Activated T-cell treated with anti-CD3 and anti-CD28 coated beads for 24 hours (primary cell): ENCODE data around the gene CYP2F1.
A peak's percentile ranks its signal among the peaks of the same experiment; 100 is the strongest.
"Not testable (repeated sequence)": the region's sequence is repeated elsewhere in the genome, so short reads cannot be mapped to it uniquely, and the experiment has no call there.

Experiments used
- DNase-seq: peaks from one replicate; pipeline ENCODE4 v3.0.0-alpha.2; 2020; ENCODE audit warnings: low read depth

CYP2F1 gene

DNA sequence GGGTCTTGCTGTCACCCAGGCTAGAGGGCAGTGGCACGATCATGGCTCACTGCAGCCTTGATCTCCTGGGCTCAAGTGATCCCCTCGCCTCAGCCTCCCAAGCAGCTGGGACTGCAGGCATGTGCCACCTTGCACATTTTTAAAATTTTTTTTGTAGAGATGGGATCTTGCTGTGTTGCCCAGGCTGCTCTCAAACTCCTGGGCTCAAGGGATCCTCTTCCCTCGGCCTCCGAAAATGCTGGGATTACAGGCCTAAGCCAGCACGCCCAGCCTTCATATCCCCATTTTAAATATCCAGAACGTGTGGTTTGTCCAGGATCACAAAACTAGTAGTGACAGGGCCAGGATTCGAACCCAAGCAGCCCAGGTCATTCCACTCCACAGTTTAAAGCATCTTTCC lies 13.1 kb downstream of the CYP2F1 start:
- DNase-seq, result not testable (repeated sequence)

- peak; percentile 72 for DNase-seq
Observed at GRCh38 chr19:41127801-41128300, 13.6 kb downstream of the CYP2F1 start.

DNA sequence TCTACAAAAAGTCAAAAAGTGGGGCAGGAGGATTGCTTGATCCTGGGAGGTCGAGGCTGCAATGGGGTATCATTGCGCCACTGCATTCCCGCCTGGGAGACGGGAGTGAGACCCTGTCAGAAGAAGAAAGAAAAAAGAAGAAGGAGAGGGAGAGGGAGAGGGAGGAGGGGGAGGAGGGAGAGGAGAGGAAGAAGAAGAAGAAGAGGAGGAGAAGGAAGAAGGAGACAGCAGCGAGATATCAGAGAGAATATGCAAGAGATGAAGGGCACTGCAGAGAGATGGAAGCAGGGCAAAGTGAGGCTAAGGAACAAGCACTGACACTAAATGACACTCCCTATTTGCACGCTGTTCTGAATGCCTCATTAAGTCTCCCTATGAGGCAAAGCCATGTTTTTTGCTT lies 14.5 kb downstream of the CYP2F1 start:
- no peak for DNase-seq

GRCh38 chr19:41131186-41131585 lies 17.0 kb downstream of the CYP2F1 start:
- DNase-seq, result no peak

GRCh38 chr19:41133260-41133659 lies 19.0 kb downstream of the CYP2F1 start:
- no peak for DNase-seq

- no peak for DNase-seq
Observed at GRCh38 chr19:41134616-41135015, 20.4 kb downstream of the CYP2F1 start.

DNA sequence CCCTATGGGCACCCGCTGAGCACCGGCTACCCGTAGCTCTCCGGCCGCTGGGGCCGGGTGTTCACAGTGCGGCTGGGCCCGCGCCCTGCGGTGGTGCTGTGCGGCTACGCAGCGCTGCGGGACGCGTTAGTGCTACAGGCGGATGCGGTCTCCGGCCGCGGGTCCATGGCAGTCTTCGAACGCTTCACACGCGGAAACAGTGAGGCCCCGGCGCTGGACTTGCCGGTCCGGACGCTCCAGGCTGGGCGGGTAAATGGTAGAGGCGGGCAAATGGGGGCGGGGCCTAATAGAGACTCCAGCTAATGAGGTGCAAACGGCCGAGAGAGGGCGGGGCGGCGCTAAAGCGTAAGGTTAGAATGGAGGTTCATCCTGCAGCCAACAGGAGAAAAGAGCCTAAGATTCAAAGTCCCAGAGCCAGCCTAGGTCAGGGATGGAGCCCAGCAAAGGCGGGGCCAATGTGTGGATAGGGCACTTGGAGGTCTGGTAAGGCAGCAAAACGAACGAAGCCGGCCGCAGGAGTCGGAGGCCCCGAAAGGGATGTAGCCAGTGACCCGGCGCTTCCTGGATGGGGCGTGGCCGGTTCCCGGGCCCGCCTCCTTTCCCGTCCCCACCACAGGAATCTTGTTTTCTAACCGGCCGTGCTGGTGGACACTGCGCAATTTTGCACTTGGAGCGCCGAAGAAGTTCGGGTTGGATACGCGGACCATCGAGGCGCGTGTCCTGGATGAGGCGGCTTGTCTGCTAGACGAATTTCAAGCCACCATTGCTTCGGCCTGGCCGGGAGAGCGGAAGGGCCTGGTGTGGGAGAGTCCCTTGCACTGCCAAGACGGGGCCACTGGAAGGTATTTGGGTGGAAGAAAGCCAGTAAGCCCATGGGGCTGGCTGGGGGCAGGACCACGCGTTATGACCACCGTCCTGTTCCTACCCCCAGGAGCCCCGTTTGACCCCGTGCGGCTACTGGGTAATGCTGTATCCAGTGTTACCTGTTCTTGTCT lies 21.5 kb downstream of the CYP2F1 start:
- DNase-seq, result peak; percentile 27

DNA sequence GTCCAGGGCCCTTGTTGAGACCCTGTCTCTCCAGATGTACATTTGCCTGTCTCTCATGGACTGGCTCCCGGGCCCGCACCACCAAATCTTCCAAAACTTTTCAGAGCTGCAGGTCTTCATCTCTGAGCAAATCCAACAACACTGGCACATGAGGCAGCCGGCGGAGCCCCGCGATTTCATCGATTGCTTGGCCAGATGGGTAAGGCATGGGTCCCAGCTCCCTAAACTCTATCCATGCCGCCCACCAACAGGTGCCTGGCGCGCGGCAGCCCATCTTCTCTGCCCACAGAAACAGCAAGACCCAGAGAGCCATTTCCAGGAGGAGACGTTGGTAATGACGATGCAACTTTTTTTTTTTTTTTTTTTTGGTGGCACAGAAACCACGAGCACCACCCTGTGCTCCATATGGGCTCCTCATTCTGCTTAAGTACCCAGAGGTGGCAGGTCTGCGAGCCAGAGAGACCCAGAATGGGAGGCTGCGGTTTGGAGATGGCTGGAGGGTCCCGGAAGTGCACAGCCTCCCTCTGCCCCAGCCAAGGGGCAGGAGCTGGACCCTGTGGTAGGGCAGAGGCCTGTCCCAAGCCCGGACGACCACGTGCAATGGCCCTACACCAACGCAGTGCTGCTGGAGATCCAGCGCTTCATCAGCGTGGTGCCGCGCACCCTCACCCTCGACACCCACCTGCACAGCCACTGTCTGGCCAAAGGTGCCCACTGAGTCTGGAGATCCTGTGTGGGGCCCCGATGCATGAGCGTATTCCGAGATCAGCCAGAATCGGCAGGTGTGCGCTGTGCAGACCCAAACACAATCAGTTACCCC lies 22.6 kb downstream of the CYP2F1 start:
- no peak for DNase-seq

DNA sequence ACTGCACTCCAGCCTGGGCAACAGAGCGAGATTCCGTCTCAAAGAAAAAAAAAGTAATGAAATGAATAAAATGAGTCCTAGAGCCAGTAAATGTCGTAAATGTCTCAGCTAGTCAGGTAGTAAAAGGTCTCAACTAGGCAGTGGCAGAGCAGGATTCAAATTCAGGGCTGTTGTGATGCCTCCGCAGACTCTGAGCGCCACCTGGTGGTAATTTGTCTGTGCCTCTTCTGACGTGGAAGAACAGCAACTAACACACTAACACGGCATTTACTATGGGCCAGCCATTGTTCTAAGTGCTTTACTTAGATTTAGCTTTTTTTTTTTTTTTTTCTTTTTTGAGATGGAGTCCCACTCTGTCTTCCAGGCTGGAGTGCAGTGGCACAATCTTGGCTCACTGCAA lies 30.2 kb downstream of the CYP2F1 start:
- DNase-seq, result peak; percentile 81

DNA sequence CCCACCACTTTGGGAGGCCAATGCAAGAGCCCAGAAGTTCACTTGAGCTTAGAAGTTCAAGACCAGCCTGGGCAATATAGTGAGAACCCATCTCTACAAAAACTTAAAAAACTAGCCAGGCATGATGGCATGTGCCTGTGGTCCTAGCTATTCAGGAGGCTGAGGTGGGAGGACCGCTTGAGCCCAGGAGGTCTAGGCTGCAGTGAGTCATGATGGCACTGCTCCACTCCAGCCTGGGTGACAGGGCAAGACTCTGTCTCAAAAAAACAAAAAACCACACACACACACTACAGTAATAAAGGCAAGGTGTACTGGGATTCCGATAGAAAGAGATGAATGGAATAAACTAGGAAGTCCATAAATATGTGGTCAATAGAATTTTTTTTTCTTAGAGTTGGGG lies 35.6 kb downstream of the CYP2F1 start:
- no peak for DNase-seq

DNA sequence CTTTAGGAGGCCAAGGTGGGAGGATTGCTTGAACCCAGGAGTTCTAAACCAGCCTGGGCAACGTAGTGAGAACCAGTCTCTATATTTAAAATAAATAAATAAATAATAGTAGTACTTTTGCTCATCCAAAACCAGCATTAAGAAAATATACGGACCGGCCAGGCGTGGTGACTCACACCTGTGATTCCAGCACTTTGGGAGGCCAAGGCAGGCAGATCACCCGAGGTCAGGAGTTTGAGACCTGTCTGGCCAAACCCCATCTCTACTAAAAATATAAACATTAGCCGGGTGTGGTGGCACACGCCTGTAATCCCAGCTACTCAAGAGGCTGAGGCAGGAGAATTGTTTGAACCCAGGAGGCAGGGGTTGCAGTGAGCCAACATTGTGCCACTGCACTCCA lies 36.8 kb downstream of the CYP2F1 start:
- DNase-seq, result not testable (repeated sequence)

DNA sequence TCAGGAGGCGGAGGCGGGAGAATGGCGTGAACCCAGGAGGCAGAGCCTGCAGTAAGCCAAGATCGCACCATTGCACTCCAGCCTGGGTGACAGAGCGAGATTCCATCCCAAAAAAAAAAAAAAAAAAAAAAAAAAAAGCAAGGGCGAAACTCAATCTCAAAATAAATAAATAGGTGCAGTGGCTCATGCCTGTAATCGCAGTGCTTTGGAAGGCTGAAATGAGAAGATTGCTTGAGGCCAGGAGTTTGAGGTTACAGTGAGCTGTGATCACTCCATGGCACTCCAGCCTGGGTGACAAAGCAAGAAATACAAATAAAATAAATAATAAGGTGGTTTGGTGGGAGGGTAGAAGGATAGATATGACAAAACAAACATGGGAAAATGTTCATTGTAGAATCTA lies 39.8 kb downstream of the CYP2F1 start:
- no peak for DNase-seq

GRCh38 chr19:41156207-41156606 lies 42.0 kb downstream of the CYP2F1 start:
- DNase-seq, result no peak

DNA sequence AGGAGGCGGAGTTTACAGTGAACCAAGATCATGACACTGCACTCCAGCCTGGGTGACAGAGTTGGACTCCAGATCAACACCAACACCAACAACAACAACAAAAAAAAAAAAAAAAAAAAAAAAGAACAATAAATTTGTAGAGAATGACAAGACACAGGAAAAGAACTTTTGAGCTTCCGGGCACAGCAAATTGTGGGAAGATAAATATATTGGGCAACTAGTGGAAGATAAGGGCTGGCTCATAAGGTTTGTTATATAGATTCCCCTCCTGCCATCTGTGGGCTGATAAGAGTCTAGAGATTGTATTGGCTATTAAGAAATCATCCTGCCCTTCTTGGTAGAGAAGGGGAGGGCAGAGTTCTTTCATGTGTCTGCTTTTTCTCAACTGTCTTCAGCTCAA lies 45.6 kb downstream of the CYP2F1 start:
- DNase-seq, result no peak

- DNase-seq, result no peak
Observed at GRCh38 chr19:41161903-41162302, 47.7 kb downstream of the CYP2F1 start.

DNA sequence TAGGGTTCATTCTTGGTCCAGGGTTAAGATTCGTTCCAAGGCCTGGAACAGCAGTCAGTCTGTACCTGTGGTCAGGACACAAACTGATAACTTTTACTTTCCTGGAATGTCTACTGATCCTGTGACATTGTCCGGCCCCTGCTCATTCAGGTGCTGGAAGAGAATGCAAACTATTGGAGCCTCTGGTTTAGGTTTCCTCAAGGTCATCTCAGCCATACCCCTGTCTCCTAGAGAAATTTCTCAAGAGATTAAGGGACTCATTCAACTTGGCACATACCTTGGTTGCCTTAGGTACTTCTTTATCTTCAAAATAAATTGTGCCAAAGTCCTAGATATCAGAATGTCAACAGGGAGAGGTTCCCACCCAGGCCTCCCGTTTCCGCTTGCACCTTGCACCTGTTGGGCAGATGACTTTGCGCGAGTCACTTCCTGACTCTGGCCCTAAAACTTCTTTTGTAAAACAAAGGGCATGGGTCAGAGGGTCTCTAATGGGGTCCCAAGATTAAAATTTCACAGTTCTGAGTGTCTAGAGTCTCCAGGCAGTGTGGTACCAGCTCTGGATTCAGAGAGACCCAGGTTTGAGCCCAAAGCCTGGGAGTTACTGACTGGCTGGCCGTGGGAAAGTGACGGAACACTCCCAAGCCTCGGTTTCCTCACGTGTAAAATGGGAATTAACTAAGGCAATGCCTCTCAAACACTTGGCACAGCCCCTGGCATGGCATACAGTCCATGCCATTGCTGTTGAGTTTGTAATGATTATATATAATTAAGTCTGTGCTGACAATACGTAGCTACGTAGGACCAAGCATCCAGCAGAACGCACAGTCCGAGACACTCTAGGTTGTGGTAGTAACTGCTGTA lies 52.9 kb downstream of the CYP2F1 start:
- DNase-seq, result no peak

- DNase-seq, result no peak
Observed at GRCh38 chr19:41172297-41173164, 58.3 kb downstream of the CYP2F1 start.

DNA sequence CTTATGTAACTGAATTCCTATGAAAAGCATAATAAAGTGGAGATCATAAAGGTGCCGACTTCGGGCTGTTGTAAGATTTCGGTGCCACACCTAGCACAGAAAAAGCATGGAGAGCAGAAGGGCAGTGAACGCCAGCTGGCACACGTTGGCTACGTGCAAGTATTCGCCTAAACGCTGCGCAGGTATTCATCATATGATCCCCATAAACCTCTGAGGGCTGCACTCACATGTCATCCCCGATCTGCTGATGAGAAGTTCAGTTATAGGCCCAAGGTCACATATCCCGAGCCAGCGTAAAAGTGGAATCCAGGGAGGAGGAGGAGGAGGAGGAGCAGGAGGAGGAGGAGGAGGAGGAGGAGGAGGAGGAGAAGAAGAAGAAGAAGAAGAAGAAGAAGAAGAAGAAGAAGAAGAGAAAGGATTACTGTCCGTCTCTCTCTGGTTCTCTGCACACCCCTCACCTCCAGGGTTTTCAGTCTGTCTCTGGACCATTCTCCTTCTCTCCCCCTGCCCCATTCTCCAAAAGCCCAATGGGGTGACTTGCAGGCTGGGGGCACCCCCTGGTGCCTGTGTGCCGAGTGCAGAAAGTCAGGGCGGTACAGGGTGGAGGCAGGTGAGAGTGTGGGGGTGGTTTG lies 60.2 kb downstream of the CYP2F1 start:
- DNase-seq, result no peak

- peak; percentile 26 for DNase-seq
Observed at GRCh38 chr19:41175801-41176777, 61.9 kb downstream of the CYP2F1 start.
